ENCODE data around the gene GALM. TPM values are rescaled to one million over a fixed set of nuclear protein-coding genes. Genes with fewer than 3 reads are reported as not detected.

GALM gene
- total and polyA plus RNA-seq, 2 of the 8 experiments (the other 6 are each of a cell fraction or from before 2014, with no cell fraction given), result 9.9 to 13.1 TPM

DNA sequence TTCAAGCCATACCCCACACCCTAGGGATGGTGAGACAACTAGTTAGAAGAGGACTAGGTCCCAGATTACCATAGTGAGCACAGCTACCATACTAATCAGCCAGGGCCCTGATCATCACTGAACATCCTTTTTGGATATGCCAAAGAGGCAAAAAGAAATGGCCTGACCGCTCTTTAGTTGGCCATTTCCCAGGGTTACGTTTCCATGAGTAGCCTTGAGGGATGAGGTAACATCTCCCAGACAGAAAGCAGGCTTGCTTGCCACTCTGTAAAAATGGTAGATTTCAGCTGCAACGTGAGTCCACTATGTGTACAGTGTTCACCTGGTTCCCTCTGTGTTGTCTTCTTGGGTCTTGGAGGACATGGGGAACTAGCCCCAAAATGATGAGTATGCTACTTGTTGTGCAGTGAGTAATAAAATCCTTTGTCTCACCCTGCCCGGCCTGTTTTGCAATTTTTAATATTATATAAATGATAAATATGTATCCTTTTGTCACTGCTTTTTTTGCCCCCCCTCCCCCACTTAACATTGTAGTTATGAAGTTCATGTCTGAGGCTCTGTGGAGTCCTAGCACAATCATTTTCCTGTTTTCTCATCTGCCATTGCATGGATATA is 8.9 kb upstream of the GALM start:
- no peaks in the 10 kb centered on the region for H3K27me3 ChIP-seq (replicated peaks in 1 of 4; ENCODE audit: control insufficient read depth in 3 of 4, extremely low read depth in 1 of 4, insufficient read depth in 3 of 4, low read length in 3 of 4)
- no peaks in the 10 kb centered on the region for H3K9me3 ChIP-seq (ENCODE audit: insufficient read depth in 2 of 2, low read depth in 1 of 2, low read length in 1 of 2)
- no peak overlapping the region for H4K91ac ChIP-seq (replicated peaks; ENCODE audit: insufficient read length, low read length)
- no peak overlapping the region for H2AFZ ChIP-seq (ENCODE audit: low read length)
- H3K9ac ChIP-seq (replicated peaks in 1 of 4; ENCODE audit: extremely low read depth in 1 of 4, low read depth in 3 of 4, low read length in 3 of 4), result no peak overlapping the region
- no peak overlapping the region for H2BK20ac ChIP-seq (ENCODE audit: low read length)
- DNase-seq (ENCODE audit: low read depth in 1 of 2, low spot score in 2 of 2), result no peak
- H2BK120ac ChIP-seq (replicated peaks; ENCODE audit: low read depth, low read length), result no peak overlapping the region
- no peak overlapping the region for H3K18ac ChIP-seq (ENCODE audit: extremely low read depth, low read length)
- no peak overlapping the region for H4K5ac ChIP-seq (ENCODE audit: insufficient read length, low read depth, low read length)
- no peak overlapping the region for H3K4ac ChIP-seq (replicated peaks; ENCODE audit: insufficient read length, low read depth, low read length)
- no peak overlapping the region for H2BK12ac ChIP-seq (ENCODE audit: low read depth, low read length)
- no peak overlapping the region for H3K4me3 ChIP-seq (ENCODE audit: extremely low read depth in 1 of 4, insufficient read depth in 2 of 4, low read depth in 3 of 4, low read length in 4 of 4)
- H2BK5ac ChIP-seq (ENCODE audit: low read depth, low read length), result no peak overlapping the region
- H3K27ac ChIP-seq (ENCODE audit: low read depth, low read length), result no peak overlapping the region
- H2BK15ac ChIP-seq (ENCODE audit: low read length), result no peak overlapping the region
- no peak for TF ChIP-seq SP4 (IDR thresholded peaks at IDR 0.05; ENCODE audit: low read length)
- TF ChIP-seq GABPA (IDR thresholded peaks at IDR 0.05; ENCODE audit: borderline replicate concordance, insufficient read depth, low read length), result no peak
- TF ChIP-seq MAFK (IDR thresholded peaks at IDR 0.05; ENCODE audit: low read depth, low read length), result no peak
- no peak for TF ChIP-seq CEBPB (IDR thresholded peaks at IDR 0.05; ENCODE audit: low read depth, low read length)
- no peak for TF ChIP-seq SP2 (IDR thresholded peaks at IDR 0.05; ENCODE audit: low read length)
- TF ChIP-seq CBX8 (IDR thresholded peaks at IDR 0.05; ENCODE audit: borderline replicate concordance, low read depth, low read length), result no peak
- TF ChIP-seq JUND (IDR thresholded peaks at IDR 0.05; ENCODE audit: low read length), result no peak
- TF ChIP-seq, protein P1, sequence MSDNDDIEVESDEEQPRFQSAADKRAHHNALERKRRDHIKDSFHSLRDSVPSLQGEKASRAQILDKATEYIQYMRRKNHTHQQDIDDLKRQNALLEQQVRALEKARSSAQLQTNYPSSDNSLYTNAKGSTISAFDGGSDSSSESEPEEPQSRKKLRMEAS (IDR thresholded peaks at IDR 0.05), result no peak
- TF ChIP-seq, protein P2, sequence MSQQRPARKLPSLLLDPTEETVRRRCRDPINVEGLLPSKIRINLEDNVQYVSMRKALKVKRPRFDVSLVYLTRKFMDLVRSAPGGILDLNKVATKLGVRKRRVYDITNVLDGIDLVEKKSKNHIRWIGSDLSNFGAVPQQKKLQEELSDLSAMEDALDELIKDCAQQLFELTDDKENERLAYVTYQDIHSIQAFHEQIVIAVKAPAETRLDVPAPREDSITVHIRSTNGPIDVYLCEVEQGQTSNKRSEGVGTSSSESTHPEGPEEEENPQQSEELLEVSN (IDR thresholded peaks at IDR 0.05), result no peak
- no peak overlapping the region for H3K56ac ChIP-seq (replicated peaks; ENCODE audit: insufficient read length, low read depth, low read length)
- H3K4me1 ChIP-seq (replicated peaks in 1 of 4; ENCODE audit: control insufficient read depth in 3 of 4, insufficient read depth in 4 of 4, low read length in 3 of 4), result no peaks in the 10 kb centered on the region
- H3K36me3 ChIP-seq (ENCODE audit: control insufficient read depth in 2 of 4, insufficient read depth in 4 of 4, low read length in 3 of 4), result no peaks in the 10 kb centered on the region
- H3K14ac ChIP-seq (ENCODE audit: insufficient read length), result no peak overlapping the region
- 91% methylated on average over 4 of the region's 4 CpGs; no CpG with 5 or more reads in 1 of the 2 experiments for WGBS, 2 experiments (ENCODE audit: extremely low coverage in 1 of 2, insufficient coverage in 1 of 2, insufficient read length in 1 of 2, insufficient replicate concordance in 2 of 2, low coverage in 1 of 2, low lambda C conversion rate in 2 of 2, missing lambda C conversion rate in 1 of 2)
- no peak overlapping the region for H3K4me2 ChIP-seq (ENCODE audit: insufficient read depth in 1 of 2, low read depth in 2 of 2, low read length in 2 of 2)
- no peak for FAIRE-seq
- no peaks in the 10 kb centered on the region for H3K79me2 ChIP-seq (ENCODE audit: control insufficient read depth in 1 of 2, insufficient read depth in 2 of 2, low read length in 2 of 2)
- H4K20me1 ChIP-seq (replicated peaks in 1 of 2; ENCODE audit: control insufficient read depth in 1 of 2, insufficient read depth in 2 of 2, low read length in 2 of 2), result no peaks in the 10 kb centered on the region
- POLR2A ChIA-PET (ENCODE audit: partially characterized antibody), result no interaction called here
- no peak overlapping the region for H3K23ac ChIP-seq (ENCODE audit: insufficient read length)
- H2AK5ac ChIP-seq (ENCODE audit: low read depth, low read length), result no peak overlapping the region
- H3K79me1 ChIP-seq (ENCODE audit: low read depth, low read length), result no peaks in the 10 kb centered on the region
- H4K8ac ChIP-seq (ENCODE audit: extremely low read depth, insufficient read depth, low read length), result no peak overlapping the region
- no peaks in the 10 kb centered on the region for H3K23me2 ChIP-seq (ENCODE audit: low read depth, low read length)
- CTCF ChIA-PET (ENCODE audit: partially characterized antibody), result no interaction called here
